ENCODE results near the gene GSTA5.
"Not testable (repeated sequence)": the region's sequence is repeated elsewhere in the genome, so short reads cannot be mapped to it uniquely, and the experiment has no call there.

GSTA5 gene
- total RNA-seq = 0 reads per million in 2 donors

DNA sequence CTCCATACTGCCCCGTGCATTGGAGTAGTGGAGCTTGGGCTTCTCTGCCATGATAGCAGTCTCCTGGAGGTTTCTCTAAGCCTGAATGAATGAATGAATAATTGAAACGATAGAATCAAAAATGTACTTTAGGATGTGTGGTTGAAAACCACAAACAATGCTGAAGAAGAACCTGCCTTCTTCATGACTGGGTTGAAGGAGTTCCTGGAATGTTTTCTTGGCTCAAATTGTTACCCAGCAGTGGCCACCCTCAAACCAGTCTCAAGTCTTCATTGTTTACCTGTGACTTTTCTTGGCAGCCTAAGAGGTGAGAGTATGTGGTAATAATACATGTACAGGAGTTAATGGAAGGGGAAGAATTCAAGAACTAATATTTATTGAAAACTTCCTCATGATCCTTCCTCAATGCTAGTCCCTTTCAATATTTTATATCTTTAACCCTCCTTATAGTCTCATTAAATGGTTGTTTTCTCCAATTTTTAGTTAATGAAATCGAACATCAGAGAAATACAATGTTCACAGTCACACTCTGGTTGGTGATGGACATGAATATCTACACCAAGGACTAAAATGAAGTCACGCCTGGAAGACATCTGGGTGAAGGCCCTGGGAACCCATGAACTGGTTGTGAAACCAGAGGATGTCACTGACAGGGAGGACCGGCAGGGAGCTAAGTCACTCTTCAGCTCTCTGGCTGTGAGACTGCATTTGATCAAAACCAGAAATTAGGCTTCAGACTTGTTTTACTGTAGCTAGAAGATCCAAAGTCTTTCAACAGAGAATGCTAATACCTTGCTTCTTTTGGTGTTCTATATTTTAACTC is at the start of gene GSTA5:
GSTA5 (minus strand) TSS at position 51 of the 823 bp plus-strand sequence.
- no peak for DNase-seq

- no peak for DNase-seq
Measured at GRCh38 chr6:52890018-52890417, 49.4 kb upstream of the GSTA5 start.

GRCh38 chr6:52887910-52888524 is 47.4 kb upstream of the GSTA5 start:
- no peak for DNase-seq

GRCh38 chr6:52881996-52882841 is 41.6 kb upstream of the GSTA5 start:
- peak in 4 of 5 experiments; percentile 34 to 75 (median 44) for DNase-seq

DNA sequence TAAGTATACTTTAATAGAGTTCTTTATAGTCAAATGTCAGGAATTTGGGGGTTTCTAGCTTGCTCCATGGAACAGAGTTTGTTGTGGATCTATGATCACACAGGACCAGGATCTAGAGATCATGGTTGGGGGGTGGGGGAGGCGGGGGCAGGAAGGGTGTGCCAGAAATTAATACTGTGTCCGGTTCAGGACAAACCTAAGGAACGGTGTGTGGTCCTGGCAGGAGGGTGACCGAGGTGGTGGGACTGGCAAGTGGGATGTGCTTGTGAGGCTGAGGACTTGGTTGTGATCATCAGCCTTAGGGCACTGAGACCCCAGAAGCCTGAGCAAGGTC is 41.0 kb upstream of the GSTA5 start:
- DNase-seq = no peak

GRCh38 chr6:52877786-52878185 is 37.2 kb upstream of the GSTA5 start:
- DNase-seq = no peak

- DNase-seq = no peak
Measured at GRCh38 chr6:52877168-52877567, 36.6 kb upstream of the GSTA5 start.

GRCh38 chr6:52876056-52876787 is 35.6 kb upstream of the GSTA5 start:
- DNase-seq = no peak

GRCh38 chr6:52872031-52872430 is 31.4 kb upstream of the GSTA5 start:
- no peak for DNase-seq

GRCh38 chr6:52871621-52872020 is 31.0 kb upstream of the GSTA5 start:
- DNase-seq = no peak

DNA sequence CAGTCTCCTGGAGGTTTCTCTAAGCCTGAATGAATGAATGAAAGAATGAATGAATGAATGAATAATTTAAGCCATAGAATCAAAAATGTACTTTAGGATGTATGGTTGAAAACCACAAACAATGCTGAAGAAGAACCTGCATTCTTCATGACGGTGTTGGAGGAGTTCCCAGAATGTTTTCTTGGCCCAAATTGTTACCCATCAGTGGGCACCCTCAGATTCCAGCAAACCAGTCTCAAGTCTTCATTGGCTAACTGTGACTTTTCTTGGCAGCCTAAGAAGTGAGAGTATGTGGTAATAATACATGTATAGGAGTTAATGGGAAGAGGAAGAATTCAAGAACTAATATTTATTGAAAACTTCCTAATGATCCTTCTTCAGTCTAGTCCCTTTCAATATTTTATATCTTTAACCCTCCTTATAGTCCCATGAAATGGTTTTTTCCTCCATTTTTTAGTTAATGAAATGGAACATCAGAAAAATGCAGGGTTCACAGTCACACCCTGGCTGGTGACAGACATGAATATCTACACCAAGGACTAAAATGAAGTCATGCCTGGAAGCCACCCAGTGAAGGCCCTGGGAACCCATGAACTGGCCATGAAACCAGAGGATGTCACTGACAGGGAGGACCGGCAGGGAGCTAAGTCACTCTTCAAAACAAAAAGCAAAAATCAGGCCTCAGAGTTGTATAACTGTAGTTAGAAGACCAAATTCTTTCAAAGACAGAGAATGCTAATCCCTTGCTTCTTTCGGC is 29.9 kb upstream of the GSTA5 start:
- DNase-seq = not testable (repeated sequence)

DNA sequence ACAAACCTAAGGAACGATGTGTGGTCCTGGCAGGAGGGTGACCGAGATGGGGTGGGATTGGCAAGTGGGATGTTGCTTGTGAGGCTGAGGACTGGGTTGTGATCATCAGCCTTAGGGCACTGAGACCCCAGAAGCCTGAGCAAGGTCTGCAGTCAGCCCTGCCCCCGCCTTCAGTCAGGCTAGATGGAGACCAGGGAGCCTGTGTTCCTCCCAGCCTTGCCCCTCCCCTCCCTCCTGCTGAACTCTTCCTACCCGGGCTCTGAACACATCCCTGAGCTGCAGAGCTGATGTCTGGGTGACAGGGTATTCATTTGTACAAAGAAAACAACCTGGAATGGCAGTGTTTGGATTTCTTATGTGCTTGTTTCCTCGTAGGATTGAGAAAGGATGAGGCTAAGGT is 28.3 kb upstream of the GSTA5 start:
- not testable (repeated sequence) for DNase-seq

DNA sequence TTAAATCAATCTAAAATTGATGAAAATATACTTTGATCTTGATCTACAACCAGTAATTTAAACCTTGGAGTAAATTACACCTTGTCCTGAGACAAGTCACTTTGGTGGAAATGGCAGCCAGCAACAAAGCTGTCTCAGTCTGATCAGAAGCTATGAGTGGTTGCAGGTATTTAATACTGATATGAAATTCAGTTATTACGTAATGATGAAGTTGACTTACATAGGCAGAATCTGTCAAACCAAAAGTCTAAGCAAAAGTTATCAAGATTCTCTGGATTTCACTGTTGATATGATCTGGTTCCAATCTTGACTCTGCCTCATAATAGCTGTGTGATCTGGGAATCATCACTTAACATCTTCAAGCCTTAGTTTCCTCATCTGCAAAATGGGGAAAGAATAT is 27.6 kb upstream of the GSTA5 start:
- DNase-seq = no peak

GRCh38 chr6:52861151-52861550 is 20.5 kb upstream of the GSTA5 start:
- not testable (repeated sequence) for DNase-seq

DNA sequence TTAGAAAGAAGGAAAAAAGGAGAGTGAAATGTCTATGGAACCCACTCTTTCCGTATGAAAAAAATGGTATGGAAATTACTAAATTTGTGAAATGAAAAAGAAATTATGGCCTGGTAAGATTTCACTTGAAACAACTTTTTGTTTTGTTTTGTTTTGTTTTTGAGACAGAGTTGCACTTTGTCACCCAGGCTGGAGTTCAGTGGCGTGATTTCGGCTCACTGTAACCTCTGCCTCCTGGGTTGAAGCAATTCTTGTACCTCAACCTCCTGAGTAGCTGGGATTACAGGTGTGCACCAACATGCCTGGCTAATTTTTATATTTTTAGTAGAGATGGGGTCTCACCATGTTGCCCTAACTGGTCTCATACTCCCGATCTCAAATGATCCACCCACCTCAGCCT is 17.8 kb upstream of the GSTA5 start:
- no peak for DNase-seq

GRCh38 chr6:52856137-52856536 is 15.5 kb upstream of the GSTA5 start:
- DNase-seq = not testable (repeated sequence)

GRCh38 chr6:52849137-52849536 is 8.5 kb upstream of the GSTA5 start:
- DNase-seq = no peak

DNA sequence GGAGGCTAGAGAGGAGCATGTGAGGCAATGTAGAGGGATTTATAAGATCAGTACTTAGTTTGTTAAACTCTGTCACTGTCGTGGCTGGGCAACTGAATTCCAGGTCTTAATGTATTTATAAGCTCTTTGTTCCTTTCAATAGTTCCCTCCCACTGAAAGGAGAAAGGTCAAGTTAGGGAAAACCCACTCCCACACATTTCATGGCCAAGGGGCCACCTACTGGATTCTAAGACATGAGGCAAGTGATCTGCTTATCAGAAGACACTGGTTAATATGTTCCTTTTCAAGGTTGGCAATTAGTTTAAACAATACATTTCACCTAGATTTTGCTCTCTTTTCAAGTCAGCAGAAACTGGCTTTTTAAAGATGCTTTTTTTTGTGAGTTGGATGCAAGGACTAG is 5.4 kb upstream of the GSTA5 start:
- no peak for DNase-seq

DNA sequence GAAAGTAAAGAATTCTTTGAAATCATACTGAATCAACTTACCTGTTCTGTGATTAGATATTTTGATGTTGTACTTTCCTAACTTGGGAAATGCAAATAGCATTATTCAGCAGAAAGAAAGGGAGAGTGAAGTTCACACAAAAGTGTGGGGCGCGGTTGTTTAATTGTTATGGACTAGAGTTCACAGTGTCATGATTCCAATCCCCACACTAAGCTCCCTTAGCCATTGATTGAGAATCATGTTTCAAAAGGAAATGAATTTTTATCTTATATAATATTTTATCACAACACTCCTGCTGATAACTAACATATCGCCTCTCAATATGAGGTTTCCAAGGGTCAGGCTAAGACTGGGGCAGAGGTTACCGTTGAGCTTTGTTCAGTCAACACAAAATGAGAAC is 3.0 kb upstream of the GSTA5 start:
- no peak for DNase-seq

GRCh38 chr6:52839124-52840055 is 1.2 kb downstream of the GSTA5 start:
- peak in 4 of 5 experiments; percentile 7 to 44 (median 16) for DNase-seq

GRCh38 chr6:52834481-52834880 is 6.1 kb downstream of the GSTA5 start:
- DNase-seq = no peak

All from T-helper 2 cell (primary cell).